ENCODE results near the gene WDR27. TPM values are rescaled to one million over a fixed set of nuclear protein-coding genes. Genes with fewer than 3 reads are reported as not detected.

WDR27 gene
- total RNA-seq, 1 experiment from 2014 or later, result 63.0 TPM

DNA sequence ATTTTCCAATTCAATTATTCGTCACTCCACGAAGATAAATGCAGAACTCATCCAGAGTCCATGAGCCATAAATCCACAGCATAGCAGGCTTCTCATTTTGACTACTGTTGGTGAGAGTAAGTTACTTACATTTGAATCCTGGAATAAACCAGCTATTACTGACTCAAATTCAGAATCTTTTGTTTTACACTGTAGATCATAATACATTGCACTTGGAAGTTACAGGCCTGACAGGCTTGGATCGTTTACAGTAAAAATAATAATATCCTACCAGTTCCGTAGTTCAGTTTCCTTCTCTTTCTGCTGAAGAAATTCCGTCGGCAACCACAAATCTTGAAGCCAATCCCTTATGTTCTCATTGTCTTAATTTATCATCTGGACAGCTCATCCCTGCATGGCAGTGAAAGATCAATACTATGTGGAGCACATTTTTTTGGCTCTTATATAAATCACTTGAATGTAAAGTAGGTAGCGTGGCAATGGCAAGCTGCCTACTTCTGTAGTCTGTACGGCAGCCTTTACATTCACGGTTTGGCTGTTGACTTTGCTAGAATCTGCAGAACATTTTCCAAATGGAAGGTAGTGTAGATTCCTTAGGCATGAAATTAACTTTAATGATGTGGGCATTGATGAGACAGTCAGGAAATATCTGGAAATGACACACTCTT is 142.9 kb downstream of the WDR27 start:
- H2AFZ ChIP-seq (ENCODE audit: low read length), result no peak overlapping the region
- H3K36me3 ChIP-seq (ENCODE audit: insufficient read depth, low read length), result no peaks in the 10 kb centered on the region; the same call in 1 of the 2 replicates
- H4K20me1 ChIP-seq (ENCODE audit: insufficient read depth, low read depth, low read length), result no peaks in the 10 kb centered on the region
- H3K4me2 ChIP-seq (ENCODE audit: low read depth, low read length, poor library complexity, severe bottlenecking), result no peak overlapping the region
- no peak overlapping the region for H3K9ac ChIP-seq (ENCODE audit: low read length)
- H3K9me2 ChIP-seq (replicated peaks; ENCODE audit: insufficient read depth, low read length), result no peaks in the 10 kb centered on the region
- H3K4me3 ChIP-seq (ENCODE audit: low read length), result no peak overlapping the region
- no peaks in the 10 kb centered on the region for H3K27me3 ChIP-seq (ENCODE audit: low read length)
- H3K27ac ChIP-seq (ENCODE audit: low read length), result no peak overlapping the region
- no peak for DNase-seq
- peaks cover 26% of the 10 kb centered on the region for H3K4me1 ChIP-seq (ENCODE audit: low read length)
- no peaks in the 10 kb centered on the region for H3K9me3 ChIP-seq (ENCODE audit: low read length)
- H3K79me2 ChIP-seq (ENCODE audit: low read length), result no peaks in the 10 kb centered on the region

DNA sequence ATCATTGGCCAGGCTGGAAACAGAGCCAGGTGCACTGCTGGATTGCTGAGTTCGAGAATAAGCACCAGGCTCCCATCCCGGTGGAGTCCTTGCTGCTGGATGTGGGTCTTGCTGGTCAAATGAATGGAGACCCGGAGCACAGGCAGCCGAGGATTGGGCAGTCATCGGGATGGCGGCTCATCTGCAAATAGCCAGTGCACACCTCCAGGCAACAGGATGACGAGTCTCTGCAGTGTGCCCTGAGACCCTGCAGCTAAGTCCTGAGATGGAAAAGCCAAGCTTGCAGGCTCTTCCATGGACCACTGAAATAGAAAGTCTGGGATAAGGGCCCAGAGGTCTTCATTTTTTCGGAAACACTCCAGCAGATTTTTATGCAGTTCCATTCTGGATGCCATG is 143.5 kb downstream of the WDR27 start:
- Histone ChIP-seq H3K9me3 (ENCODE audit: low read length) (no peaks in the 10 kb centered on the region), H3K4me2 (ENCODE audit: low read depth, low read length, poor library complexity, severe bottlenecking) (no peak overlapping the region), H3K4me3 (ENCODE audit: low read length) (no peak overlapping the region), H3K27ac (ENCODE audit: low read length) (no peak overlapping the region), H3K9me2 (replicated peaks; ENCODE audit: insufficient read depth, low read length) (no peaks in the 10 kb centered on the region), H3K27me3 (ENCODE audit: low read length) (no peaks in the 10 kb centered on the region), H3K36me3 (ENCODE audit: insufficient read depth, low read length) (no peaks in the 10 kb centered on the region; the same call in 1 of the 2 replicates), H2AFZ (ENCODE audit: low read length) (no peak overlapping the region), H3K4me1 (ENCODE audit: low read length) (peaks cover 26% of the 10 kb centered on the region), H3K9ac (ENCODE audit: low read length) (no peak overlapping the region), H3K79me2 (ENCODE audit: low read length) (no peaks in the 10 kb centered on the region), H4K20me1 (ENCODE audit: insufficient read depth, low read depth, low read length) (no peaks in the 10 kb centered on the region)
- DNase-seq, result no peak

DNA sequence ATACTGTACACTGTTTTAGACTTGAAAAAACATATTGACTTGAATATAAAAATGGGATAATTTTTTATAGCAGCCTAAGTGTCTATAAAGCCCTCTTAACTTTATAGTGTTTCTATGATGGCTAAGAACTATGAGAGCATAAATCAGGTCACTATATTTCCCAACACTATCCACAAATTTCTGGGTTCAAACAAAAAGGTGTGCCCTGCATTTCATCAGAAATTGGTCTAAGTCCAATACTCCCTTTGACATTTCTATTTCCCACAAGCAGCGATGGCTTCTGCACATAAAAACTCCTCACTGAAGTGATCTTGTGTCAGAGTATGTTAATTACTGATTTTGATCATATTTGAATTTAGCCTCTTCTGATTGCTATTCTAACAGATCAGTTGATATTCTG is 143.9 kb downstream of the WDR27 start:
- peaks cover 26% of the 10 kb centered on the region for H3K4me1 ChIP-seq (ENCODE audit: low read length)
- no peaks in the 10 kb centered on the region for H4K20me1 ChIP-seq (ENCODE audit: insufficient read depth, low read depth, low read length)
- no peak overlapping the region; the same call in 1 of the 2 replicates for H3K9ac ChIP-seq (ENCODE audit: low read length)
- DNase-seq, result no peak
- no peaks in the 10 kb centered on the region for H3K79me2 ChIP-seq (ENCODE audit: low read length)
- no peaks in the 10 kb centered on the region for H3K9me2 ChIP-seq (replicated peaks; ENCODE audit: insufficient read depth, low read length)
- H3K4me3 ChIP-seq (ENCODE audit: low read length), result no peak overlapping the region
- H3K27ac ChIP-seq (ENCODE audit: low read length), result peak overlapping the region; percentile 76
- H2AFZ ChIP-seq (ENCODE audit: low read length), result no peak overlapping the region
- H3K4me2 ChIP-seq (ENCODE audit: low read depth, low read length, poor library complexity, severe bottlenecking), result peak overlapping the region; percentile 4
- no peaks in the 10 kb centered on the region; the same call in 1 of the 2 replicates for H3K36me3 ChIP-seq (ENCODE audit: insufficient read depth, low read length)
- no peaks in the 10 kb centered on the region for H3K9me3 ChIP-seq (ENCODE audit: low read length)
- no peaks in the 10 kb centered on the region for H3K27me3 ChIP-seq (ENCODE audit: low read length)

DNA sequence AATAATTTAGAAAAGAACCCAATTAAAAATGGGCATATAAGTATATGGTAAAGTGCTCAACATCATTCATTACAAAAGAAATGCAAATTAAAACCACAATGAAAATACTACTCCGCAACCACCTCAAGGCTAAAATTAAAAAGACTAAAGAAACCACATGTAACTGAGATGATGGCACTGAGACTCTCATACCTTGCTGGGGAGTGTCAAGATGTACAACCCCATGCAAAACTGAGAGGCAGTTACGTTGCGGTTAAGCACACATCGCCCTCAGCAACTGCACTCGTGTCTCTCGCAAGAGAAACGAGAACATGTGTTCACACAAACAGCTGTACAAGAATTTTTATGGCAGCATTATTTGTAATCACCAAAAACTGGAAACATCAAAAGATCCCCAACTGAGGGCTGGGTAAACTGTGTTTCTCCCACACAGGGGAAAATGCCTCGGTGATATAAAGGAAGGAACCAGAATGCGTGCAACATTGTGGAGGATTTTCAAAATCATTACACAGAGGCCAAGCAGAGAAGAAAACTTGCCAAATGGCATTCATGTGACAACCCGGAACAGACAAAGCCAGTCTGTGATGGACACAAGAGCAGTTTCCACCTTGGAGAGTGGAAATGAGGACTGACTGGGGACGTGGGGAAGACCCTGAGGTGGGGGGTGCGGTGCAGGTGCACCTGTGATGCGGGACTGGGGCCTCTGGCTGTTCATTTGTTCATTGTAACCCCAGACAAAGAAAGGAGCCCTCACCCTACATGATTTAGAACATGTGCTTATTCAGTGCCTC is 144.9 kb downstream of the WDR27 start:
- peak overlapping the region; percentile 76 for H3K27ac ChIP-seq (ENCODE audit: low read length)
- H3K9ac ChIP-seq (ENCODE audit: low read length), result peak overlapping the region; percentile 39
- H3K9me3 ChIP-seq (ENCODE audit: low read length), result no peaks in the 10 kb centered on the region
- no peaks in the 10 kb centered on the region for H3K27me3 ChIP-seq (ENCODE audit: low read length)
- H3K4me2 ChIP-seq (ENCODE audit: low read depth, low read length, poor library complexity, severe bottlenecking), result peak overlapping the region; percentile 62
- H2AFZ ChIP-seq (ENCODE audit: low read length), result peak overlapping the region; percentile 5; the same call in 1 of the 2 replicates
- no peaks in the 10 kb centered on the region; the same call in 1 of the 2 replicates for H3K36me3 ChIP-seq (ENCODE audit: insufficient read depth, low read length)
- H3K9me2 ChIP-seq (replicated peaks; ENCODE audit: insufficient read depth, low read length), result no peaks in the 10 kb centered on the region
- H3K79me2 ChIP-seq (ENCODE audit: low read length), result no peaks in the 10 kb centered on the region
- H3K4me1 ChIP-seq (ENCODE audit: low read length), result peaks cover 26% of the 10 kb centered on the region
- H4K20me1 ChIP-seq (ENCODE audit: insufficient read depth, low read depth, low read length), result no peaks in the 10 kb centered on the region
- H3K4me3 ChIP-seq (ENCODE audit: low read length), result peak overlapping the region; percentile 38
- peak; percentile 78 for DNase-seq

DNA sequence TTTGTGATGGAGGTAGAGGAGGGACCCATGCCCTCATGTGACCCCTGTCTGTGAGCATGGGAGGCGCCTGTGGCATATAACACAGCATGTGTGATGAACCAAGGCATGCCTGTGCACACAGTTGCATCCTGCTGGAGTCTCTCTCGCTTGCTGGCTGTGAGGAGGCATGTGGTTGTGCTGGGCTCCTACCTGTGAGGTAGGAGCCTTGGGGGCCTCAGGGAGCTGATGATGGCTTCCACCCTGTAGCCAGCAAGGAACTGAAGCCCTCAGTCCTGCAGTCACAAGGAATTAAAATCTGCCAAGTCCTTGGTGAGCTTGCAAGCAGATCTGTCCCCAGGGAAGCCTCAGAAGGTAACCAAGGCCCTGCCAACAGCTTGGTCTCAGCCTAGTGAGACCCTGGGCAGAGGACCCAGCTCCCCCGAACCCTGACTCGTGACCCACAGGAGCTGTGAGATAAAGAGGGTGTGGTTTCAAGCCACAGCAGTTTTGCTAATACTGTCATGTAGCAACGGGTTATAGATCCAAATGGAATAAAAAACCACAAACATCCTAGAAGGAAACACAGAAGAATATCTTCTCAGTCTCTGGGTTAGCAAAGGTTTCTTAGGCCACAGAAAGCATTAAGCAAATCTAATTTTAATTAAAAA is 145.7 kb downstream of the WDR27 start:
- Histone ChIP-seq H3K27ac (ENCODE audit: low read length) (peak overlapping the region; percentile 76), H3K36me3 (ENCODE audit: insufficient read depth, low read length) (no peaks in the 10 kb centered on the region; the same call in 1 of the 2 replicates), H3K4me2 (ENCODE audit: low read depth, low read length, poor library complexity, severe bottlenecking) (peak overlapping the region; percentile 62), H2AFZ (ENCODE audit: low read length) (peak overlapping the region; percentile 77; the same call in 1 of the 2 replicates), H3K9ac (ENCODE audit: low read length) (peak overlapping the region; percentile 54), H3K4me3 (ENCODE audit: low read length) (peak overlapping the region; percentile 38), H3K4me1 (ENCODE audit: low read length) (peaks cover 26% of the 10 kb centered on the region), H3K9me2 (replicated peaks; ENCODE audit: insufficient read depth, low read length) (no peaks in the 10 kb centered on the region), H3K9me3 (ENCODE audit: low read length) (no peaks in the 10 kb centered on the region), H4K20me1 (ENCODE audit: insufficient read depth, low read depth, low read length) (no peaks in the 10 kb centered on the region), H3K79me2 (ENCODE audit: low read length) (no peaks in the 10 kb centered on the region), H3K27me3 (ENCODE audit: low read length) (no peaks in the 10 kb centered on the region)
- peak; percentile 47 for DNase-seq

DNA sequence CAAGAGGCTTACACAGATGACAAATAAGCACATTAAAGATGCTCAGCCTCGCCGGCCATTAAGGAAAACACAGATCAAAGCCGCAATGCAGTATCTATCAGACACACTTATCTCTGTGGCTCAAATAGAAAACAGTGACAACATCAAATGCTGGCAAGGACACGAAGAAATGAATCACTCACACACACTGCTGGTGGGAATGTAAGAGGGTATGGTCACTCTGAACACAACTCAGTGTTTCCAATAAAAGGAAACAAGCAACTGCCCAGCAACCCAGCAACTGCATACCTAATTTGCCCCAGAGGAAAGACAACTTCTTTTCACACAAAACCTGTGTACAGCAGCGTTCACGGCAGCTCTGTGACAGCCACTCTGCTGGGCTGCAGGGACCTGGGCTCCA is 155.8 kb downstream of the WDR27 start:
- no peaks in the 10 kb centered on the region for H3K36me3 ChIP-seq (ENCODE audit: insufficient read depth, low read length)
- no peak overlapping the region for H2AFZ ChIP-seq (ENCODE audit: low read length)
- H4K20me1 ChIP-seq (ENCODE audit: insufficient read depth, low read depth, low read length), result no peaks in the 10 kb centered on the region
- no peak overlapping the region for H3K4me2 ChIP-seq (ENCODE audit: low read depth, low read length, poor library complexity, severe bottlenecking)
- H3K9ac ChIP-seq (ENCODE audit: low read length), result no peak overlapping the region
- H3K27me3 ChIP-seq (ENCODE audit: low read length), result no peaks in the 10 kb centered on the region
- no peaks in the 10 kb centered on the region for H3K79me2 ChIP-seq (ENCODE audit: low read length)
- H3K9me2 ChIP-seq (replicated peaks; ENCODE audit: insufficient read depth, low read length), result no peaks in the 10 kb centered on the region
- no peak overlapping the region for H3K4me3 ChIP-seq (ENCODE audit: low read length)
- peaks cover 4% of the 10 kb centered on the region; the same call in 1 of the 2 replicates for H3K9me3 ChIP-seq (ENCODE audit: low read length)
- no peaks in the 10 kb centered on the region for H3K4me1 ChIP-seq (ENCODE audit: low read length)
- DNase-seq, result no peak
- H3K27ac ChIP-seq (ENCODE audit: low read length), result no peak overlapping the region

DNA sequence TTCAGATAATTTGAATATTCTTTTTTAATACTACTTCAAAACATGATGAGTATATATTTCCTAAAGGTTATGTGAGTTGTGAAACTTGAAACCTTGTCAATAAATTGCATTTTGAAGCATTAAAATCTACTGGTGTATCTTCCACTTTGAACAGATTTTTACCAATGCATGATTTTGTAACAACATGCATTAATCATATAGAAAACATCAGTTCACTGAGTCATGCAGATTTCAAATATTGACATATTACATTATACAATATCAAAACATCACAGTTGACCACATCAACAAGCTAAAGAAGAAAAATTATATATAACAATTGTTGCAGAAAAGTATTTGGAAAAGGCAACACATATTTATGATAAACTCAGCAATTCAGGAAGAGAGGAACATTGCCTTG is 158.1 kb downstream of the WDR27 start:
- no peak for DNase-seq
- Histone ChIP-seq H2AFZ (ENCODE audit: low read length) (no peak overlapping the region), H3K9ac (ENCODE audit: low read length) (no peak overlapping the region), H3K9me2 (replicated peaks; ENCODE audit: insufficient read depth, low read length) (no peaks in the 10 kb centered on the region), H3K9me3 (ENCODE audit: low read length) (peaks cover 4% of the 10 kb centered on the region; the same call in 1 of the 2 replicates), H3K36me3 (ENCODE audit: insufficient read depth, low read length) (no peaks in the 10 kb centered on the region), H4K20me1 (ENCODE audit: insufficient read depth, low read depth, low read length) (no peaks in the 10 kb centered on the region), H3K4me3 (ENCODE audit: low read length) (no peak overlapping the region), H3K4me1 (ENCODE audit: low read length) (no peaks in the 10 kb centered on the region), H3K27ac (ENCODE audit: low read length) (no peak overlapping the region), H3K4me2 (ENCODE audit: low read depth, low read length, poor library complexity, severe bottlenecking) (no peak overlapping the region), H3K27me3 (ENCODE audit: low read length) (no peaks in the 10 kb centered on the region), H3K79me2 (ENCODE audit: low read length) (no peaks in the 10 kb centered on the region)

DNA sequence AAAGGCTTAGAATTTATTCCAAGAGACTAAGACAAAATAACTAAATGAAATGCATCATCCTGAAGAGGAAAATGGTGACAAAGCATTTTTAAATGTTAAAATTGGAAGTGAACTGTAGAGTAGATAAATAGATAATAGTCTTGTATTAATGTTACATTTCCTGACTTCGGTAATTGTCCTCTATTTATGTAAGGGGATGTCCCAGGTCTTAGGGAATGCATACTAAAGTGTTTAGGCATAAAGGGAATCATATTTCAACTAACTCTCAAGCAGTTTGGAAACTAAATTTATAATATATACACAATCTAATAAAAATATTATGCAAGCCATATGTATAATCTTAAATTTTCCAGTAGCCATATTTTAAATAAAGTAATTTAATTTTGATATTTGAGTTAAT is 159.3 kb downstream of the WDR27 start:
- Histone ChIP-seq H2AFZ (ENCODE audit: low read length) (no peak overlapping the region), H3K9ac (ENCODE audit: low read length) (no peak overlapping the region), H3K36me3 (ENCODE audit: insufficient read depth, low read length) (no peaks in the 10 kb centered on the region), H3K9me2 (replicated peaks; ENCODE audit: insufficient read depth, low read length) (no peaks in the 10 kb centered on the region), H3K4me1 (ENCODE audit: low read length) (no peaks in the 10 kb centered on the region), H4K20me1 (ENCODE audit: insufficient read depth, low read depth, low read length) (no peaks in the 10 kb centered on the region), H3K27ac (ENCODE audit: low read length) (no peak overlapping the region), H3K4me3 (ENCODE audit: low read length) (no peak overlapping the region), H3K4me2 (ENCODE audit: low read depth, low read length, poor library complexity, severe bottlenecking) (no peak overlapping the region), H3K79me2 (ENCODE audit: low read length) (no peaks in the 10 kb centered on the region), H3K27me3 (ENCODE audit: low read length) (no peaks in the 10 kb centered on the region), H3K9me3 (ENCODE audit: low read length) (no peaks in the 10 kb centered on the region)
- DNase-seq, result no peak

Data from Karpas-422 (cell line).